Smooth muscle cell (in vitro differentiated cells): ENCODE measurements around the gene HIF1AN. TPM values are rescaled to one million over a fixed set of nuclear protein-coding genes. Genes with fewer than 3 reads are reported as not detected.

Experiments
- DNase-seq: peaks from one replicate; lab custom pipeline; 2025; ENCODE audit not compliant: unreplicated experiment; lab: John Stamatoyannopoulos, UW
- H2AFZ ChIP-seq: fragments of 200-600 bp; sonication (generic); 2 replicates; pipeline ENCODE4 v1.6.0; 2016; ENCODE audit warnings: antibody characterized with exemption, low read depth, mild to moderate bottlenecking
- H3F3A ChIP-seq: fragments of 200-600 bp; sonication (generic); 2 replicates; pipeline ENCODE4 v1.6.0; 2017; ENCODE audit warnings: antibody characterized with exemption, low read depth
- H3K27ac ChIP-seq: fragments of 200-600 bp; sonication (generic); 2 replicates; pipeline ENCODE4 v1.5.1; 2016; ENCODE audit warnings: low read depth, mild to moderate bottlenecking
- H3K27me3 ChIP-seq: fragments of 200-600 bp; sonication (generic); 2 replicates; pipeline ENCODE4 v1.6.1; 2016; ENCODE audit warnings: low read depth, mild to moderate bottlenecking
- H3K36me3 ChIP-seq: fragments of 200-600 bp; sonication (generic); 2 replicates; pipeline ENCODE4 v1.5.1; 2016; ENCODE audit warnings: low read depth
- H3K4me1 ChIP-seq: fragments of 200-600 bp; sonication (generic); 2 replicates; pipeline ENCODE4 v1.5.1; 2016; ENCODE audit warnings: low read depth
- H3K4me2 ChIP-seq: fragments of 200-600 bp; sonication (generic); 2 replicates; pipeline ENCODE4 v1.6.0; 2016; ENCODE audit warnings: mild to moderate bottlenecking
- H3K4me3 ChIP-seq: fragments of 200-600 bp; sonication (generic); 2 replicates; pipeline ENCODE4 v1.5.1; 2016; ENCODE audit warnings: mild to moderate bottlenecking
- H3K79me2 ChIP-seq: fragments of 200-600 bp; sonication (generic); 2 replicates; pipeline ENCODE4 v1.6.0; 2016; ENCODE audit warnings: low read depth, mild to moderate bottlenecking
- H3K9ac ChIP-seq: fragments of 200-600 bp; sonication (generic); 2 replicates; pipeline ENCODE4 v1.6.0; 2016; ENCODE audit warnings: low read depth
- H3K9me3 ChIP-seq: fragments of 200-600 bp; sonication (generic); replicated peaks from 2 replicates; pipeline ENCODE4 v1.5.1; 2016; ENCODE audit warnings: low read depth
- H4K20me1 ChIP-seq: fragments of 200-600 bp; sonication (generic); 2 replicates; pipeline ENCODE4 v1.6.0; 2016; ENCODE audit warnings: low read depth
- WGBS: methylation state at CpG from one replicate; pipeline ENCODE4 v1.1.7; 2016; ENCODE audit warnings: low lambda C conversion rate; 5-methylcytosine and 5-hydroxymethylcytosine counted together
- polyA plus RNA-seq: library from polyadenylated mRNA; unstranded; fragments of >200 nt; fragmentation: Nextera tagmentation; extraction: Ambion mirVana; gene quantifications from 2 replicates; pipeline ENCODE4 v1.2.1, GENCODE V29; 2016
- total RNA-seq: library from RNA; depleted of rRNA; stranded (reverse); fragments of >200 nt; gene quantifications from 2 replicates; pipeline ENCODE4 v1.2.3, GENCODE V29; 2014
- TF ChIP-seq, protein P1 (sequence below): fragments of 200-600 bp; sonication (generic); IDR thresholded peaks from 2 replicates; pipeline ENCODE4 v1.5.1; 2017; ENCODE audit warnings: borderline replicate concordance, mild to moderate bottlenecking, antibody characterized with exemption; ENCODE audit not compliant: insufficient read depth, poor library complexity, severe bottlenecking

The HIF1AN gene
- total and polyA plus RNA-seq, 2 experiments from 2014 or later: 12.4 to 28.1 TPM

DNA sequence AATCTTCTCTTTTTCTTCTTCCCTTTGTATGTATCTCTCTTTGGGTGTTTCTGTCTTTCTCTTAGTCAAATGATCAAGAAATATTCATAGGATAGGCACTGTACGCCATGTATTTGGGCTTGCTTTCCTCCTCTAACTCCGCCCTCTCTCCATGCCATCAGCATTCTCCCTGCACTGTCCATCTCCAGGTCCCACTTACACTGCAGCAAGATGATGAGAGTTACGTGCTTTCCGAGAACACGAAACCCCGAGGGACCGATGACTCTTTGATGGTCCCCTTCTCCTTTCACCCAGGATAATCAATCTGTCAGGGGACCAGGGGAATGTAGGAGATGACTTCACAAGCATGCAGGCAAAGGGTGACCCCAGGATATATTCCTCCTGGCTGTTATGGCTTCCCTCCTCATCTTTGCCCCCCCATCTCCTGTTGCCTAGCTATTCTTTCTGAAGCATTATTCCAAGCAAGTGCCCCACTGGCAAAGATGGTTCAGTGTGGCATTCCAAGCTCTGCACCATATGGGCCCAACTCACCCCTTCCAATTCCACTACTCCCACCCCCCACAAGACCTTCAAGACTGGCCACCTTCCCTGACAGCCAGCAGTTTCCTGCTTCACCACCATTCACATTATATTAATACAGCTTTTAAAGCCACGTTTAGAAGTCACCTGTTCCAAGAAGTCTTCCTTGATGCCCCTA lies 40.0 kb downstream of the HIF1AN start:
- Histone ChIP-seq H3K9me3 (no peaks in the 10 kb centered on the region), H3K79me2 (no peaks in the 10 kb centered on the region), H3K27ac (no peak overlapping the region), H3K27me3 (peaks cover 67% of the 10 kb centered on the region), H3K36me3 (no peaks in the 10 kb centered on the region), H3F3A (no peaks in the 10 kb centered on the region), H3K4me2 (no peak overlapping the region), H3K9ac (no peak overlapping the region), H3K4me3 (no peak overlapping the region), H4K20me1 (no peaks in the 10 kb centered on the region), H2AFZ (no peak overlapping the region), H3K4me1 (no peaks in the 10 kb centered on the region)
- DNase-seq: no peak
- TF ChIP-seq, protein P1, sequence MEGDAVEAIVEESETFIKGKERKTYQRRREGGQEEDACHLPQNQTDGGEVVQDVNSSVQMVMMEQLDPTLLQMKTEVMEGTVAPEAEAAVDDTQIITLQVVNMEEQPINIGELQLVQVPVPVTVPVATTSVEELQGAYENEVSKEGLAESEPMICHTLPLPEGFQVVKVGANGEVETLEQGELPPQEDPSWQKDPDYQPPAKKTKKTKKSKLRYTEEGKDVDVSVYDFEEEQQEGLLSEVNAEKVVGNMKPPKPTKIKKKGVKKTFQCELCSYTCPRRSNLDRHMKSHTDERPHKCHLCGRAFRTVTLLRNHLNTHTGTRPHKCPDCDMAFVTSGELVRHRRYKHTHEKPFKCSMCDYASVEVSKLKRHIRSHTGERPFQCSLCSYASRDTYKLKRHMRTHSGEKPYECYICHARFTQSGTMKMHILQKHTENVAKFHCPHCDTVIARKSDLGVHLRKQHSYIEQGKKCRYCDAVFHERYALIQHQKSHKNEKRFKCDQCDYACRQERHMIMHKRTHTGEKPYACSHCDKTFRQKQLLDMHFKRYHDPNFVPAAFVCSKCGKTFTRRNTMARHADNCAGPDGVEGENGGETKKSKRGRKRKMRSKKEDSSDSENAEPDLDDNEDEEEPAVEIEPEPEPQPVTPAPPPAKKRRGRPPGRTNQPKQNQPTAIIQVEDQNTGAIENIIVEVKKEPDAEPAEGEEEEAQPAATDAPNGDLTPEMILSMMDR: no peak
- 88% methylated on average over 8 of the region's 8 CpGs for WGBS

DNA sequence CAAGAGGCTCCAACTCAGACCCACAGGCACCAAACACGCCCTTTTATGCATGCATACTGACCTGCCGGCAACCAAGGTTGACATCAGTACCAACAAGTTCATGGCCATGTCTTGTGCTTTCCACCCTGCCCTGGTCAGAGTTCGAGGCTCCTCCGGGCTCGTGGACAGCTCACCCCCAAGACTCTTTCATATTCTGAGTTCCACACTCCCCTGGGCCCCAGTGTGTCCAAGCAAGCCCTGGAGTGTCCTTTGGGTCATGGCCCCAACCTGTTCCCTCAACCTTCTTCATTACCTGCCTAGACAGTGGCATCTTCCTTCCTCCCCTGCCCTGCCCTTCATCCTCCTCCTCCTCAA lies 40.5 kb downstream of the HIF1AN start:
- H3K27ac ChIP-seq: no peak overlapping the region
- no peak for DNase-seq

DNA sequence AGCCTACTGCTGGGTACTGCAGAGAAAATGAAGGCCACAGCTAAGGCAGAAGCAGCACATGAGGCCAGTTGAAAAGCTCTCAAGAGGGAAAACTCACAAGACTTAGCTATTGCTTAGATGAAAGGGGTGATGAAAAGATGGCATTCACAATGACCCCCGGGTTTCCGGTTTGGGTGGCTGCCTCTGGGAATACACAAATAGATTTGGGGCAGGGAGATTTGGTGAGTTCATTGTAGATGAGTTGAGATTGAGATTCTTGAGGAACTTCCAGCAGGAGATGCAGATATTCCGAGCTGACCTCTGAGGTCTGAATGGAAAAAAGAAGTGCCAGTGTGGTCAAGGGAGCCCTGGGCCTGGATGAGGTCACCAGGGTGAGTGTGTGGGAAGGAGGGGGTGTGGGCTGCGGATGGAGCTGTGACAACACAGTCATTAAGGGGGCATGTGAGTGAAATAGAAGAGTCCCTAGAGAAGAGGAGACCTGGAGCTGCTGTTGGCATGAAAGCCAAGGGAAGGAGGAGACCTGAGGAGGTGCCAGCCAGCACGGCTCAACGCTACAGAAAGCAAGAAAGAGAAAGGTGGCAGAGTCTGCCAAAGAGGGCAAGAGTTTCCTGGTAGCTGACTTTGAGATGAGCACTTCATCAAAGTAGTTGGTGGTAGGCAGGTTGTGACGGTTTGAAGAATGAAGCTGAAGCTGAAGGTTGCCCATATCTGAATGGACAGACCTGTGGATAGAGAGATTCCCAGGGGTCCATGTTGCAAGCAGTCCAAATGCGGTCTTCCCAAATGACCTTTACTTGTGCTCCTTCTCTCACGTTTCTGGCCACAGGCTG lies 43.7 kb downstream of the HIF1AN start:
- no peak for DNase-seq
- no peaks in the 10 kb centered on the region for H3F3A ChIP-seq
- H4K20me1 ChIP-seq: no peaks in the 10 kb centered on the region
- H3K4me1 ChIP-seq: no peaks in the 10 kb centered on the region
- peaks cover 75% of the 10 kb centered on the region for H3K27me3 ChIP-seq
- 83% methylated on average over 9 of the region's 9 CpGs for WGBS
- no peak overlapping the region for H3K27ac ChIP-seq
- TF ChIP-seq, protein P1: no peak
- no peak overlapping the region for H3K9ac ChIP-seq
- no peak overlapping the region for H3K4me3 ChIP-seq
- no peak overlapping the region for H2AFZ ChIP-seq
- H3K79me2 ChIP-seq: no peaks in the 10 kb centered on the region
- H3K9me3 ChIP-seq: no peaks in the 10 kb centered on the region
- H3K4me2 ChIP-seq: no peak overlapping the region
- no peaks in the 10 kb centered on the region for H3K36me3 ChIP-seq

More for the DNA sequence above, 40.5 kb downstream of the HIF1AN start:
- no peaks in the 10 kb centered on the region for H3K4me1 ChIP-seq
- no peaks in the 10 kb centered on the region for H3K36me3 ChIP-seq
- no peak overlapping the region for H3K4me2 ChIP-seq
- H3K79me2 ChIP-seq: no peaks in the 10 kb centered on the region
- TF ChIP-seq, protein P1: no peak
- WGBS: 83% methylated on average over 5 of the region's 5 CpGs
- H3K9me3 ChIP-seq: no peaks in the 10 kb centered on the region
- no peaks in the 10 kb centered on the region for H3F3A ChIP-seq
- no peak overlapping the region for H3K4me3 ChIP-seq
- no peaks in the 10 kb centered on the region for H4K20me1 ChIP-seq
- peaks cover 70% of the 10 kb centered on the region for H3K27me3 ChIP-seq
- H2AFZ ChIP-seq: no peak overlapping the region
- no peak overlapping the region for H3K9ac ChIP-seq

DNA sequence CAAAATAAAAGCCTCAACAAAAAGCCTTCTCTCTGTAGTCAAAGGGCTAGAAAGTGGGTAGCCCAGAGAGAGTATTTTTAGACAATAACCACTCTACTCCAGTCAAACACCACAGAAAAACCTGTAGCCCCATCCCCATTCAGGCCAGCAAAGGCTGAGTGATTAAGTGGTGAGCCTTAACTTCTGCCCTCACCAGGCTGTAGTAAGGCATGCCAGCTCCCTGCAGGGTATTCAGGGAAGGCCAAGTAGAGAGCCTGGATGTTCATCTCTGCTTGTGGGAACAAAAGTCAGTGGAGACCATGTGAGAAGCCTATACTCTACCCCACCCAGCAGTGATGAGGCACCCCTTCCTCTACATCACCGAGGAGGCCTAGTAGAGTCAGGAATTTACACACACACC lies 51.2 kb downstream of the HIF1AN start:
- WGBS: 70% methylated on average over 1 of the region's 1 CpG
- Histone ChIP-seq H3K9me3 (no peaks in the 10 kb centered on the region), H3K4me1 (no peaks in the 10 kb centered on the region), H3F3A (no peaks in the 10 kb centered on the region), H4K20me1 (no peaks in the 10 kb centered on the region), H3K36me3 (no peaks in the 10 kb centered on the region), H3K79me2 (no peaks in the 10 kb centered on the region), H3K4me2 (no peak overlapping the region), H3K27ac (no peak overlapping the region), H3K4me3 (no peak overlapping the region), H3K9ac (no peak overlapping the region), H3K27me3 (peaks cover 76% of the 10 kb centered on the region), H2AFZ (no peak overlapping the region)
- TF ChIP-seq, protein P1: no peak
- no peak for DNase-seq
